H1 (cell line): ENCODE results near the gene SPINDOC. TPM values are rescaled to one million over a fixed set of nuclear protein-coding genes. Genes with fewer than 3 reads are reported as not detected.

Source experiments
- CTCF ChIA-PET: fragments of 300-600 bp; sonication (Branson Sonifier 250); formaldehyde crosslinking; loops from one replicate; lab custom pipeline; 2021; ENCODE audit not compliant: partially characterized antibody; lab: Charles Lee
- POLR2A ChIA-PET: fragments of 300-600 bp; sonication (Branson Sonifier 250); formaldehyde crosslinking; loops from one replicate; lab custom pipeline; 2021; ENCODE audit warnings: inconsistent platforms; ENCODE audit not compliant: partially characterized antibody; lab: Charles Lee
- DNase-seq, 2 experiments: peaks; one replicate each; pipeline versions ENCODE4 v3.0.0 to v3.0.0-alpha.2; 2010 to 2022; ENCODE audit warnings: low spot score in 2 of 2, low read depth in 1 of 2, mixed read lengths in 1 of 2
- FAIRE-seq: peaks from 2 replicates; lab custom pipeline; 2011; peaks lifted over from hg19 to GRCh38; lab: Jason Lieb, UNC
- H2AFZ ChIP-seq: 2 replicates; pipeline ENCODE4 v1.8.1; 2012; ENCODE audit warnings: low read length, inconsistent platforms
- H2AK5ac ChIP-seq: 2 replicates; pipeline ENCODE4 v1.6.1; 2013; ENCODE audit warnings: low read depth, low read length
- H2BK120ac ChIP-seq: replicated peaks from 2 replicates; pipeline ENCODE3; 2013; ENCODE audit warnings: low read depth, low read length, inconsistent platforms
- H2BK12ac ChIP-seq: 2 replicates; pipeline ENCODE4 v1.6.1; 2013; ENCODE audit warnings: low read depth, low read length
- H2BK15ac ChIP-seq: 2 replicates; pipeline ENCODE4 v1.6.1; 2013; ENCODE audit warnings: low read length
- H2BK20ac ChIP-seq: 2 replicates; pipeline ENCODE4 v1.6.1; 2013; ENCODE audit warnings: low read length
- H2BK5ac ChIP-seq: 2 replicates; pipeline ENCODE4 v1.6.1; 2013; ENCODE audit warnings: low read depth, low read length
- H3K14ac ChIP-seq: 2 replicates; pipeline ENCODE4 v1.6.1; 2013; ENCODE audit warnings: inconsistent platforms; ENCODE audit not compliant: insufficient read length
- H3K18ac ChIP-seq: 2 replicates; pipeline ENCODE4 v1.6.1; 2013; ENCODE audit warnings: low read length; ENCODE audit errors: extremely low read depth
- H3K23ac ChIP-seq: 2 replicates; pipeline ENCODE4 v1.6.1; 2013; ENCODE audit warnings: inconsistent platforms; ENCODE audit not compliant: insufficient read length
- H3K23me2 ChIP-seq: 2 replicates; pipeline ENCODE4 v1.6.1; 2013; ENCODE audit warnings: low read depth, low read length
- H3K27ac ChIP-seq: 2 replicates; pipeline ENCODE4 v1.6.1; 2011; ENCODE audit warnings: low read depth, low read length, inconsistent platforms
- H3K27me3 ChIP-seq, 4 experiments: replicated peaks in 1 of 4; 1 replicate in 1 of 4; 2 replicates in 3 of 4; pipeline versions ENCODE4 v1.6.1 to v1.8.1; 2011 to 2013; ENCODE audit warnings: low read length in 3 of 4, mild to moderate bottlenecking in 3 of 4, inconsistent platforms in 2 of 4, mixed read lengths in 2 of 4, moderate library complexity in 1 of 4; ENCODE audit not compliant: control insufficient read depth in 3 of 4, insufficient read depth in 3 of 4; ENCODE audit errors: extremely low read depth in 1 of 4
- H3K36me3 ChIP-seq, 4 experiments: 2 replicates each; pipeline versions ENCODE4 v1.6.1 to v1.8.1; 2011 to 2013; ENCODE audit warnings: mild to moderate bottlenecking in 4 of 4, low read length in 3 of 4, moderate library complexity in 2 of 4, control low read depth in 1 of 4, inconsistent platforms in 1 of 4; ENCODE audit not compliant: insufficient read depth in 4 of 4, control insufficient read depth in 2 of 4
- H3K4ac ChIP-seq: replicated peaks from 2 replicates; pipeline ENCODE3; 2013; ENCODE audit warnings: low read length, low read depth, mixed read lengths, inconsistent platforms; ENCODE audit not compliant: insufficient read length
- H3K4me1 ChIP-seq, 4 experiments: replicated peaks in 1 of 4; 1 replicate in 1 of 4; 2 replicates in 3 of 4; pipeline versions ENCODE4 v1.6.1 to v1.8.1; 2011 to 2013; ENCODE audit warnings: low read length in 3 of 4, inconsistent platforms in 2 of 4, mixed read lengths in 1 of 4; ENCODE audit not compliant: insufficient read depth in 4 of 4, control insufficient read depth in 3 of 4
- H3K4me2 ChIP-seq, 2 experiments: 2 replicates each; pipeline versions ENCODE4 v1.6.1 to v1.8.1; 2011 to 2013; ENCODE audit warnings: low read depth in 2 of 2, low read length in 2 of 2, control low read depth in 1 of 2, inconsistent platforms in 1 of 2, mild to moderate bottlenecking in 1 of 2; ENCODE audit not compliant: insufficient read depth in 1 of 2
- H3K4me3 ChIP-seq, 4 experiments: fragments of 200-600, 300-600 bp in 1 of 4; sonication (generic), shearing (Covaris generic), sonication (Bioruptor Twin) in 1 of 4; 2 replicates each; pipeline versions ENCODE4 v1.5.1 to v1.8.1; 2011 to 2016; ENCODE audit warnings: low read length in 4 of 4, low read depth in 3 of 4, control low read depth in 2 of 4, inconsistent platforms in 2 of 4, mild to moderate bottlenecking in 2 of 4, mixed read lengths in 1 of 4, moderate library complexity in 1 of 4; ENCODE audit not compliant: insufficient read depth in 2 of 4; ENCODE audit errors: extremely low read depth in 1 of 4
- H3K56ac ChIP-seq: replicated peaks from 2 replicates; pipeline ENCODE3; 2013; ENCODE audit warnings: low read depth, mild to moderate bottlenecking, mixed read lengths, low read length, inconsistent platforms; ENCODE audit not compliant: insufficient read length
- H3K79me1 ChIP-seq: 2 replicates; pipeline ENCODE4 v1.6.1; 2013; ENCODE audit warnings: low read depth, low read length, control low read depth
- H3K79me2 ChIP-seq, 2 experiments: 2 replicates each; pipeline versions ENCODE4 v1.6.1 to v1.8.1; 2012 to 2013; ENCODE audit warnings: low read length in 2 of 2, mild to moderate bottlenecking in 2 of 2, inconsistent platforms in 1 of 2; ENCODE audit not compliant: insufficient read depth in 2 of 2, control insufficient read depth in 1 of 2
- H3K9ac ChIP-seq, 4 experiments: replicated peaks in 1 of 4; 1 replicate in 1 of 4; 2 replicates in 3 of 4; pipeline versions ENCODE4 v1.6.1 to v1.8.1; 2011 to 2013; ENCODE audit warnings: low read depth in 3 of 4, low read length in 3 of 4, control low read depth in 2 of 4, mild to moderate bottlenecking in 2 of 4, moderate library complexity in 2 of 4, inconsistent platforms in 1 of 4; ENCODE audit errors: extremely low read depth in 1 of 4
- H3K9me3 ChIP-seq, 2 experiments: 2 replicates each; pipeline versions ENCODE4 v1.6.1 to v1.8.1; 2012 to 2013; ENCODE audit warnings: mild to moderate bottlenecking in 2 of 2, moderate library complexity in 2 of 2, control low read depth in 1 of 2, inconsistent platforms in 1 of 2, low read depth in 1 of 2, low read length in 1 of 2, mixed read lengths in 1 of 2; ENCODE audit not compliant: insufficient read depth in 2 of 2
- H4K20me1 ChIP-seq, 2 experiments: replicated peaks in 1 of 2; 2 replicates each; pipeline versions ENCODE3 to v1.8.1; 2011 to 2013; ENCODE audit warnings: inconsistent platforms in 2 of 2, low read length in 2 of 2, mild to moderate bottlenecking in 1 of 2; ENCODE audit not compliant: insufficient read depth in 2 of 2, control insufficient read depth in 1 of 2
- H4K5ac ChIP-seq: 2 replicates; pipeline ENCODE4 v1.6.1; 2013; ENCODE audit warnings: low read length, low read depth, mixed read lengths, inconsistent platforms; ENCODE audit not compliant: insufficient read length
- H4K8ac ChIP-seq: 2 replicates; pipeline ENCODE4 v1.8.0; 2013; ENCODE audit warnings: mild to moderate bottlenecking, moderate library complexity, low read length, inconsistent platforms; ENCODE audit not compliant: insufficient read depth; ENCODE audit errors: extremely low read depth
- H4K91ac ChIP-seq: replicated peaks from 2 replicates; pipeline ENCODE3; 2013; ENCODE audit warnings: low read length, mixed read lengths, inconsistent platforms; ENCODE audit not compliant: insufficient read length
- CBX8 ChIP-seq: fragments of 300-800, 300-1000 bp; sonication (generic); IDR thresholded peaks from 2 replicates; pipeline ENCODE4 v1.7.1; 2016; ENCODE audit warnings: low read depth, low read length, borderline replicate concordance
- GTF2F1 ChIP-seq: IDR thresholded peaks from 2 replicates; pipeline ENCODE4 v1.6.1; 2012; ENCODE audit warnings: low read depth, low read length, improper control_type of control experiment, borderline replicate concordance
- HDAC2 ChIP-seq, 2 experiments: fragments of 300-600 bp in 1 of 2; sonication (generic) in 1 of 2; IDR thresholded peaks; 2 replicates each; pipeline ENCODE4 v1.6.1; 2011 to 2012; ENCODE audit warnings: low read depth in 2 of 2, low read length in 2 of 2, mild to moderate bottlenecking in 2 of 2, moderate library complexity in 2 of 2, borderline replicate concordance in 1 of 2, inconsistent platforms in 1 of 2
- JUN ChIP-seq: IDR thresholded peaks from 2 replicates; pipeline ENCODE4 v1.6.1; 2011; ENCODE audit warnings: low read depth, mild to moderate bottlenecking, improper control_type of control experiment, low read length
- RFX5 ChIP-seq: IDR thresholded peaks from 2 replicates; pipeline ENCODE4 v1.6.1; 2011; ENCODE audit warnings: low read depth, low read length, improper control_type of control experiment, borderline replicate concordance
- WGBS, 2 experiments: shearing (Covaris generic) in 1 of 2; methylation state at CpG; one replicate each; pipeline versions ENCODE4 v1.1.6 to v1.1.7; 2013 to 2015; ENCODE audit warnings: low lambda C conversion rate in 2 of 2, mixed read lengths in 2 of 2, inconsistent platforms in 1 of 2, low coverage in 1 of 2, missing lambda C conversion rate in 1 of 2; ENCODE audit not compliant: insufficient replicate concordance in 2 of 2, insufficient coverage in 1 of 2, insufficient read length in 1 of 2; ENCODE audit errors: extremely low coverage in 1 of 2, missing lambda C conversion rate in 1 of 2; 5-methylcytosine and 5-hydroxymethylcytosine counted together
- polyA plus RNA-seq, 7 experiments: library from polyadenylated mRNA; depleted of rRNA in 3 of 7; stranded (reverse) in 5 of 7; unstranded in 2 of 7; fragments of >200 nt in 5 of 7; fragments of 200-250 nt in 2 of 7; gene quantifications; 1 replicate in 5 of 7; 2 replicates in 1 of 7; 4 replicates in 1 of 7; pipeline versions ENCODE4 v1.2.1 to v1.2.3, GENCODE V29; 2011 to 2013; ENCODE audit warnings: missing spikeins in 2 of 7, mixed read lengths in 2 of 7
- total RNA-seq: library from RNA; stranded (reverse); fragmentation: NEBNext Ultra II Directional; extraction: Animal tissue kit (Norgen Biotek cat#: 25700); gene quantifications from 2 replicates; pipeline ENCODE4 v1.2.1, GENCODE V29; 2021

Gene SPINDOC
- total and polyA plus RNA-seq, 2 of the 8 experiments (the other 6 are each of a cell fraction or from before 2014, with no cell fraction given), result 78.7 to 99.7 TPM

DNA sequence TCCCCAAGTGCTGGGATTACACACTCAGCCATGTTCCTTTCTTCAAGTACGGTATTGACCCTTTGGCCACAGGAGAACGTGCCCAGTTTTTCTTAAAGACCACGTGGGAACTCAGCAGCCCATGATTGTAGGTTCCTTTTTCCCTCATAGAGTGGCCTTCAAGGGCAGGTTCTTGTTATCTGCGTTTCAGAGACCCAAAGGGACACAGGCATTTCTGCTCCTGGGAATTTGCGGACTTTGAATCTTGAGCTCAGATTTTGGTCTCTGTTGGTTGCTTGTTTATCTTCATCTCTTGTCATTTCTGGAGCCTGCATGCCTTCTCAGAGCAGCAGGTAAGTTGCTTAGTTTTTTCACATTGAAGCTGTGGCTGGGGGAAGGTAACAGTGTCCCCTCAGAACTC is 37.7 kb downstream of the SPINDOC start:
- no peak overlapping the region for H2AK5ac ChIP-seq
- no peak overlapping the region for H3K4me2 ChIP-seq
- H3K79me2 ChIP-seq, result peaks cover 18 to 81% of the 10 kb centered on the region in 2 experiments
- H3K9me3 ChIP-seq, result no peaks in the 10 kb centered on the region
- TF ChIP-seq HDAC2 (IDR thresholded peaks at IDR 0.05; ENCODE audit: borderline replicate concordance in 1 of 2, low read depth in 2 of 2, low read length in 2 of 2) (no peak), CBX8 (no peak), JUN (no peak), RFX5 (no peak), GTF2F1 (no peak)
- no peak overlapping the region for H2BK120ac ChIP-seq
- no peak overlapping the region for H4K5ac ChIP-seq
- WGBS, 2 experiments, result 91% methylated on average over 5 of the region's 5 CpGs; no CpG with 5 or more reads in 1 of the 2 experiments
- no peaks in the 10 kb centered on the region for H3K23me2 ChIP-seq
- no peak overlapping the region for H3K27ac ChIP-seq
- H3K9ac ChIP-seq, result no peak overlapping the region; a peak in 1 of 7 replicates
- H3K36me3 ChIP-seq, result peaks cover 0 to 2% (median 1%) of the 10 kb centered on the region in 4 experiments; a peak in 2 of 8 replicates
- H3K79me1 ChIP-seq, result peaks cover 20% of the 10 kb centered on the region
- no peak overlapping the region for H2AFZ ChIP-seq
- no peak overlapping the region for H3K4ac ChIP-seq
- H3K18ac ChIP-seq, result no peak overlapping the region
- H2BK15ac ChIP-seq, result no peak overlapping the region
- H2BK5ac ChIP-seq, result no peak overlapping the region
- peaks cover 4 to 8% of the 10 kb centered on the region in 2 experiments for H4K20me1 ChIP-seq
- H3K14ac ChIP-seq, result no peak overlapping the region
- no peak for DNase-seq
- H3K56ac ChIP-seq, result no peak overlapping the region
- CTCF ChIA-PET, result interaction anchor here (0.7 to 2.4 kb wide), 6 partner anchors 10 to 56 kb away, joined by 3 to 13 read pairs (median 4); no protein-coding TSS in a partner anchor
- H3K4me3 ChIP-seq, result no peak overlapping the region
- no peak overlapping the region for H4K8ac ChIP-seq
- POLR2A ChIA-PET, result interaction anchor here (0.8 to 2.1 kb wide), 3 partner anchors 10 to 20 kb away, joined by 3 to 7 read pairs (median 3); partner anchors contain the start of gene MARK2
- no peak overlapping the region for H2BK20ac ChIP-seq
- no peak overlapping the region for H2BK12ac ChIP-seq
- no peak overlapping the region for H4K91ac ChIP-seq
- no peak overlapping the region for H3K23ac ChIP-seq
- no peak for FAIRE-seq
- H3K27me3 ChIP-seq, result no peaks in the 10 kb centered on the region
- H3K4me1 ChIP-seq, result peaks cover 8 to 14% (median 11%) of the 10 kb centered on the region in 4 experiments; a peak in 6 of 7 replicates
